Fibroblast of mammary gland (primary cell): ENCODE results near the gene CD244.

Experiments
- DNase-seq: peaks from one replicate; pipeline ENCODE4 v3.0.0-alpha.2; 2010; ENCODE audit warnings: low read depth
- H3K4me3 ChIP-seq: 2 replicates; pipeline ENCODE4 v1.5.1; 2011; ENCODE audit warnings: low read depth, mild to moderate bottlenecking, low read length, moderate library complexity; ENCODE audit not compliant: control insufficient read depth
- TF ChIP-seq, protein P1 (sequence below): conservative IDR thresholded peaks from 2 replicates; pipeline ENCODE4 v1.5.1; 2011; ENCODE audit warnings: low read depth, low read length, inconsistent platforms; ENCODE audit not compliant: control insufficient read depth, insufficient read depth

CD244 gene

DNA sequence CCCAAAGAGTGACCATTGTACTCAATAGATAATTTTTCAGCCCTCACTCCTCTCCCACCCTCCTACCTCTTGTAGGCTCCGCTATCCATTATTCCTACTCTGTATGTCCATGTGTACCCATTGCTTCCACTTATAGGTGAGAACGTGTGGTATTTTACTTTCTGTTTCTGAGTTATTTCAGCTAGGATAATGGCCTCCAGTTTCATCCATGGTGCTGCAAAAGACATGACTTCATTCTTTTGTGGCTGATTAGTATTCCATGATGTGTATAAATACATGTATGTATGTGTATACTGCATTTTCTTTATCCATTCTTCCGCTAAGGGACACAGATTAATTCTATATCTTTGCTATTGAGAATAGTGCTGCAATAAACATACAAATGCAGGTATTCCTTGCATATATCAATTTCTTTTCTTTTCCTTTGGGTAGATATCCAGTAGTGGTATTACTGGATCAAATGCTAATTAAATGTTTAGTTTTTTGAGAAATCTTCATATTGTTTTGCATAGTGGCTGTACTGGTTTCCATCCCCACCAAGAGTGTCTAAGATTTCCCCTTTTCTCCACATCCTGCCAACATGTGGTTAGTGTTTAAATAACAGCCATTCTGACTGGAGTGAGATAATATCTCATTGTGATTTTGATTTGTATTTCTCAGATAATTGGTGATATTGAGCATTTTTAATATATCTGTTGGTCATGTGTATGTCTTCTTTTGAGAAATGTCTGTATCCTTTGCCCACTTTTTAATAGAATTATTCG is 61.9 kb downstream of the CD244 start:
- no peak overlapping the region for H3K4me3 ChIP-seq
- no peak for DNase-seq
- TF ChIP-seq, protein P1, sequence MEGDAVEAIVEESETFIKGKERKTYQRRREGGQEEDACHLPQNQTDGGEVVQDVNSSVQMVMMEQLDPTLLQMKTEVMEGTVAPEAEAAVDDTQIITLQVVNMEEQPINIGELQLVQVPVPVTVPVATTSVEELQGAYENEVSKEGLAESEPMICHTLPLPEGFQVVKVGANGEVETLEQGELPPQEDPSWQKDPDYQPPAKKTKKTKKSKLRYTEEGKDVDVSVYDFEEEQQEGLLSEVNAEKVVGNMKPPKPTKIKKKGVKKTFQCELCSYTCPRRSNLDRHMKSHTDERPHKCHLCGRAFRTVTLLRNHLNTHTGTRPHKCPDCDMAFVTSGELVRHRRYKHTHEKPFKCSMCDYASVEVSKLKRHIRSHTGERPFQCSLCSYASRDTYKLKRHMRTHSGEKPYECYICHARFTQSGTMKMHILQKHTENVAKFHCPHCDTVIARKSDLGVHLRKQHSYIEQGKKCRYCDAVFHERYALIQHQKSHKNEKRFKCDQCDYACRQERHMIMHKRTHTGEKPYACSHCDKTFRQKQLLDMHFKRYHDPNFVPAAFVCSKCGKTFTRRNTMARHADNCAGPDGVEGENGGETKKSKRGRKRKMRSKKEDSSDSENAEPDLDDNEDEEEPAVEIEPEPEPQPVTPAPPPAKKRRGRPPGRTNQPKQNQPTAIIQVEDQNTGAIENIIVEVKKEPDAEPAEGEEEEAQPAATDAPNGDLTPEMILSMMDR, result no peak

DNA sequence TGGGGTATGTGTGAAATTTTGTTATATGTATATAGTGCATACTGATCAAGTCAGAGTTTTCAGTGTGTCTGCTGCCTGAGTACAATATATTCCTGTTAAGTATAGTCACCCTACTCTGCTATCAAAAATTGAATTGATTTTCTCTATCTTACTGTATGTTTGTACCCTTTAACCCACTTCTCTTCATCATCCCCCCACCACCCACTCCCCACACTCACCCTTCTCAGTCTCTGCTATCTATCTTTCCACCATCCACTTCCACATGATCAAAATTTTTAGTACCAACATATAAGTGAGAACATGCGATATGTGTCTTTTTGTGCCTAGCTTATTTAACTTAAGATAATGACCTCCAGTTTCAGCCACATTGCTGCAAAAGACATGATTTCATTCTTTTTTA is 62.5 kb downstream of the CD244 start:
- TF ChIP-seq, protein P1, result no peak
- H3K4me3 ChIP-seq, result no peak overlapping the region
- DNase-seq, result no peak

DNA sequence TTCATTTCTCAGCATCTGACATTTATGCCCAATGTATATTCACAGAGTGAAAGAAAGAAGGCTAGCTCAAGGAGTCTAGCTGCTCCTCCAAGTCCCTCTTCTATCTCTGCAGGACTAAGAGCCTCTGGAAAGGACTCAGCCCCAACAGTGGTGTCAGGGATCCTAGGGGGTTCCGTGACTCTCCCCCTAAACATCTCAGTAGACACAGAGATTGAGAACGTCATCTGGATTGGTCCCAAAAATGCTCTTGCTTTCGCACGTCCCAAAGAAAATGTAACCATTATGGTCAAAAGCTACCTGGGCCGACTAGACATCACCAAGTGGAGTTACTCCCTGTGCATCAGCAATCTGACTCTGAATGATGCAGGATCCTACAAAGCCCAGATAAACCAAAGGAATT is 63.0 kb downstream of the CD244 start:
- DNase-seq, result no peak
- H3K4me3 ChIP-seq, result no peak overlapping the region
- TF ChIP-seq, protein P1, result no peak

DNA sequence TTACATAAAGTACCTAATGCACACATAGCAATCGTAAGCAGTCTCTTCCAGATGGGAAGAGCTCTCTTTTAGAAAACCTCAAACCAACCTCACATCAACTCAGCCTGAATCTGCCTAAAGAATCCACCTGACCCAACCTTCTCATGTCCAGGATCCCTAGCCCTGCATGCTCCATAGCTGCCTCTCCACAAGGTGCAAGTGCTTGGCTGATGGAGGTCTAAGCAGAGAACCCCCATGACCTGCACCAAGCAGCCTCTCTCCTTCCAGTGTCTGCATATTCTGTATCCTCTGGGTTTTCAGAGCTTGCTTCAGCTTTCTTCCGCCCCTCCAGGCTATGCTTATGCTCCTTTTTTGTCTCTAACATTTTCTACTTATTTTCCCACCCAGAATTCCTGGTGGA is 64.2 kb downstream of the CD244 start:
- no peak overlapping the region for H3K4me3 ChIP-seq
- TF ChIP-seq, protein P1, result no peak
- no peak for DNase-seq

DNA sequence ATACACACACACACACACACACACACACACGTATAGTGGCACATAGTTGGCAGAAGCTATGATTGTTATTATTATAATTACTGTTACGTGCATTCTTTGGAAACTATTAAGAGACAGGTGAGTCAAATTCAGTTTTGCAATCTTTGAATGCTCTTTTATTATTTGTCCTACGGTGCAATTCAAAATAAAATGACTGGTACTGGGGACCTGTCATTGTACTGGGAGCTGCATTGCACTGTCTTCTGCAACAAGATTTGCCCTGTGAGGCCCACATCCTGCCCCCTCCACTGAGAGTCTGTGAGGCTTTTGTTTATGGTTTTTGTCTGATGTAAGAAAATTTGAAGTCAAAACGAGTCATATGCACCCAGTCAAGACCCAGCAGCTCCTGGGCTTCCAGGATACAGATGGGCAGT is 64.8 kb downstream of the CD244 start:
- no peak for DNase-seq
- no peak overlapping the region for H3K4me3 ChIP-seq
- TF ChIP-seq, protein P1, result no peak

DNA sequence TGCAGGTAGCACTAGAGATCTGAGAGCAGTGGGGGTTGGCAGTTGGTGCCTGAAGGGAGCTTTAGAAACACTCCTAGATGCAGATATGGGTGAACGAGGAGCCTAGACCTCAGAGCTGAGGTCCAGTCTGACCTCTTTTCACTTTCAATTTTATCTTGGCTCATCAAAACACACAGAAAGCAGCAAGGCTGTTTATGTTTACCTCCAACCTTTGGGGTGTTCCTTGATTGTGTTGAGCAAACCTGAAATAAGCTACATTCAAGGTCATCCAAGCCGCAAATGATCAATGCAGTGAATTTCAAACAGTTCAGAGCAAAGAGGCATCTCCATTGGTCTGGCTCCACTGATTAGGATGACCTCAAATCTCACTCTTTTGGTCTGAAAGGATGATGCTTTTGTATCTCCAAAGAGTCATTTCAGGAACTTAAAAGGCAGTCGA is 65.4 kb downstream of the CD244 start:
- TF ChIP-seq, protein P1, result no peak
- no peak overlapping the region for H3K4me3 ChIP-seq
- no peak for DNase-seq

DNA sequence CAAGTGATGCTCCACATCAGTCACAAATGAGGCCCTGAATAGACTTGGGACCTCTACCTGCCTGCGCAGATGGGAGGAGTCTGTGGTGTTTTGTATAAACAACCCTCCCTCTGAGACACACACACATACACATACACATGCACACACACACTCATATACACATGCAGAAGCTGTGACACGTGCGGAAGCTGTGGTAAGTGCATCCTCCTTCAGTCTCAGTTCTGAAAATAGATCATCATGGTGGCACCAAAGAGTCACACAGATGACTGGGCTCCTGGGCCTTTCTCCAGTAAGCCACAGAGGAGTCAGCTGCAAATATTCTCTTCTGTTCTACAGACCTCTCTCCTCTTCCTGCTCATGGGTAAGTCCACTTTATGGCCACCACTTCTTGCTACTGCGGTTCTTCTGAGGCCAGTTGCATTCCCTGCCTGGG is 66.7 kb downstream of the CD244 start, which contains the start of gene LY9:
LY9 (plus strand) TSS at position 224 of the 433 bp plus-strand sequence; CDS start at position 238, 14 bp downstream.
- TF ChIP-seq, protein P1, result no peak
- no peak for DNase-seq
- H3K4me3 ChIP-seq, result no peak within 1 kb of the TSS
